GM23338 (cell line): Measurements from ENCODE around the gene HIF3A. TPM values are rescaled to one million over a fixed set of nuclear protein-coding genes. Genes with fewer than 3 reads are reported as not detected.

Source experiments
- ATAC-seq: fragments of 200-7000 bp; cut with Tn5 transposase; 3 replicates; pipeline ENCODE4 v1.9.1; 2020
- DNase-seq: peaks from one replicate; pipeline ENCODE4 v3.0.0-alpha.2; 2015; ENCODE audit warnings: low spot score
- H2AFZ ChIP-seq: fragments of 200-600 bp; sonication (generic); 2 replicates; pipeline ENCODE4 v1.8.0; 2016; ENCODE audit warnings: antibody characterized with exemption, mild to moderate bottlenecking, moderate library complexity
- H3F3A ChIP-seq: fragments of 200-600 bp; sonication (generic); replicated peaks from 2 replicates; pipeline ENCODE4 v1.8.0; 2017; ENCODE audit warnings: antibody characterized with exemption, mixed run types, low read depth
- H3K27ac ChIP-seq: fragments of 200-600 bp; sonication (generic); 2 replicates; pipeline ENCODE4 v1.6.1; 2016; ENCODE audit warnings: low read depth
- H3K27me3 ChIP-seq: fragments of 200-600 bp; sonication (generic); 2 replicates; pipeline ENCODE4 v1.8.0; 2016; ENCODE audit warnings: mild to moderate bottlenecking, mixed run types, moderate library complexity; ENCODE audit not compliant: insufficient read depth
- H3K36me3 ChIP-seq: fragments of 200-600 bp; sonication (generic); 2 replicates; pipeline ENCODE4 v1.8.0; 2016; ENCODE audit warnings: mild to moderate bottlenecking; ENCODE audit not compliant: insufficient read depth
- H3K4me1 ChIP-seq: fragments of 200-600 bp; sonication (generic); 2 replicates; pipeline ENCODE4 v1.8.0; 2016; ENCODE audit warnings: mild to moderate bottlenecking, moderate library complexity; ENCODE audit not compliant: insufficient read depth
- H3K4me2 ChIP-seq: fragments of 200-600 bp; sonication (generic); 2 replicates; pipeline ENCODE4 v1.7.1; 2017; ENCODE audit warnings: mixed run types
- H3K4me3 ChIP-seq: fragments of 200-600 bp; sonication (generic); 2 replicates; pipeline ENCODE4 v1.6.1; 2016; ENCODE audit warnings: mixed run types
- H3K79me2 ChIP-seq: fragments of 200-600 bp; sonication (generic); replicated peaks from 2 replicates; pipeline ENCODE4 v1.8.0; 2017; ENCODE audit warnings: mild to moderate bottlenecking; ENCODE audit not compliant: insufficient read depth
- H3K9me2 ChIP-seq: fragments of 200-600 bp; sonication (generic); 2 replicates; pipeline ENCODE4 v1.8.0; 2017; ENCODE audit not compliant: insufficient read depth
- H4K20me1 ChIP-seq: fragments of 200-600 bp; sonication (generic); replicated peaks from 2 replicates; pipeline ENCODE4 v1.8.0; 2017; ENCODE audit warnings: mild to moderate bottlenecking; ENCODE audit not compliant: insufficient read depth
- H3K27ac Mint-ChIP-seq: 2 replicates; pipeline ENCODE4 v1.8.0; 2020; ENCODE audit warnings: inconsistent platforms, mild to moderate bottlenecking, moderate library complexity, mixed read lengths
- H3K27me3 Mint-ChIP-seq: 3 replicates; pipeline ENCODE4 v1.8.0; 2022; ENCODE audit warnings: low read depth, mild to moderate bottlenecking, moderate library complexity, mixed read lengths, inconsistent platforms; ENCODE audit not compliant: insufficient read depth, poor library complexity
- H3K36me3 Mint-ChIP-seq: 3 replicates; pipeline ENCODE4 v1.8.0; 2021; ENCODE audit warnings: low read depth, mild to moderate bottlenecking, inconsistent platforms, moderate library complexity, mixed read lengths
- H3K4me1 Mint-ChIP-seq: 3 replicates; pipeline ENCODE4 v1.8.0; 2020; ENCODE audit warnings: mild to moderate bottlenecking, inconsistent platforms, mixed read lengths
- H3K4me3 Mint-ChIP-seq: 3 replicates; pipeline ENCODE4 v1.8.0; 2021; ENCODE audit warnings: moderate library complexity, mild to moderate bottlenecking, inconsistent platforms, mixed read lengths
- H3K9me3 Mint-ChIP-seq: 3 replicates; pipeline ENCODE4 v1.8.0; 2020; ENCODE audit warnings: moderate library complexity, mild to moderate bottlenecking, inconsistent platforms, mixed read lengths
- CREB1 ChIP-seq: fragments of 250-450 bp; sonication (Bioruptor Pico); IDR thresholded peaks from 2 replicates; pipeline ENCODE4 v1.5.0; 2020; ENCODE audit warnings: low read depth, mild to moderate bottlenecking, moderate library complexity
- CTCF ChIP-seq, 2 experiments: fragments of 200-600 bp in 1 of 2; sonication (generic) in 1 of 2; conservative IDR thresholded peaks; 2 replicates each; pipeline versions ENCODE4 v1.5.1 to v1.6.1; 2016 to 2017; ENCODE audit warnings: antibody characterized with exemption in 2 of 2, low read depth in 2 of 2, mild to moderate bottlenecking in 2 of 2, moderate library complexity in 1 of 2
- ETS1 ChIP-seq: IDR thresholded peaks from 2 replicates; pipeline ENCODE4 v1.6.1; 2016; ENCODE audit warnings: antibody characterized with exemption
- EZH2 ChIP-seq: fragments of 200-600 bp; sonication (generic); IDR thresholded peaks from one replicate; pipeline ENCODE4 v1.8.0; 2017; ENCODE audit warnings: antibody characterized with exemption, mild to moderate bottlenecking, low read depth; ENCODE audit not compliant: unreplicated experiment
- EZH2phosphoT487 ChIP-seq: fragments of 200-600 bp; sonication (generic); IDR thresholded peaks from one replicate; pipeline ENCODE4 v1.8.1; 2018; ENCODE audit warnings: antibody characterized with exemption; ENCODE audit not compliant: unreplicated experiment
- JUNB ChIP-seq: IDR thresholded peaks from one replicate; pipeline ENCODE4 v1.6.1; 2016; ENCODE audit warnings: antibody characterized with exemption; ENCODE audit not compliant: unreplicated experiment
- NANOG ChIP-seq: IDR thresholded peaks from 2 replicates; pipeline ENCODE4 v1.6.1; 2016; ENCODE audit warnings: antibody characterized with exemption, borderline replicate concordance
- POLR2AphosphoS5 ChIP-seq: IDR thresholded peaks from 2 replicates; pipeline ENCODE4 v1.6.1; 2016; ENCODE audit warnings: antibody characterized with exemption, low read depth
- REST ChIP-seq: IDR thresholded peaks from one replicate; pipeline ENCODE4 v1.6.1; 2018; ENCODE audit warnings: antibody characterized with exemption; ENCODE audit not compliant: unreplicated experiment
- STAT1 ChIP-seq: IDR thresholded peaks from one replicate; pipeline ENCODE4 v1.6.1; 2016; ENCODE audit warnings: antibody characterized with exemption; ENCODE audit not compliant: unreplicated experiment
- ZNF114 ChIP-seq: fragments of 250-450 bp; sonication (Bioruptor Pico); IDR thresholded peaks from 2 replicates; pipeline ENCODE4 v1.5.0; 2020; ENCODE audit warnings: mild to moderate bottlenecking, moderate library complexity
- ZNF331 ChIP-seq: fragments of 250-450 bp; sonication (Bioruptor Pico); IDR thresholded peaks from 2 replicates; pipeline ENCODE4 v1.5.0; 2020; ENCODE audit warnings: low read depth, mild to moderate bottlenecking, moderate library complexity
- polyA plus RNA-seq: library from polyadenylated mRNA; unstranded; fragments of >200 nt; fragmentation: Nextera tagmentation; extraction: Ambion mirVana; gene quantifications from 2 replicates; pipeline ENCODE4 v1.2.1, GENCODE V29; 2016
- total RNA-seq: library from RNA; depleted of rRNA; stranded (reverse); fragments of >200 nt; shearing (Covaris generic); gene quantifications from 2 replicates; pipeline ENCODE4 v1.2.3, GENCODE V29; 2014
- TF ChIP-seq, protein P1 (sequence below): fragments of 250-450 bp; sonication (Bioruptor Pico); IDR thresholded peaks from 2 replicates; pipeline ENCODE4 v1.5.0; 2020; ENCODE audit warnings: mild to moderate bottlenecking, moderate library complexity

Gene HIF3A
- total and polyA plus RNA-seq, 2 experiments from 2014 or later = 20.4 to 70.5 TPM

DNA sequence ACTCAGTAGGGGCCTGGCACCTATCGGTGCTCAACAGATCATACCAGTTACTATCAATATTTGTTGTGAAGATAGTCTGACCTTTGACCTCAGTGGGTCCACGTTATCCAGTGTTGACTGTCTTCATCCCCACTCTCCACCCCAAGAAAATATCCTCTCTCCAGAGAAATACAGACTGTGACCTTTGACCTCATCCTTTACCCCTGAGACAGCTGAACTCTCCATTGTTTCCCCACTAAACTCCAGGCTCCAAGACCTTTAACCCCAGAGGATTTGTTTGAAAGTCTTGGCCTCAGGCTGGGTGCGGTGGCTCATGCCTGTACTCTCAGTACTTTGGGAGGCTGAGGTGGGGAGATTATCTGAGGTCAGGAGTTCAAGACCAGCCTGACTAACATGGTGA is 27.4 kb downstream of the HIF3A start:
- Mint-ChIP-seq H3K4me3 (no peak overlapping the region), H3K4me1 (no peaks in the 10 kb centered on the region), H3K27me3 (peaks cover 2% of the 10 kb centered on the region), H3K9me3 (peaks cover 29% of the 10 kb centered on the region), H3K27ac (no peak overlapping the region), H3K36me3 (peaks cover 72% of the 10 kb centered on the region)
- no peaks in the 10 kb centered on the region for H4K20me1 ChIP-seq
- no peaks in the 10 kb centered on the region for H3K79me2 ChIP-seq
- peaks cover 5% of the 10 kb centered on the region; the same call in 1 of the 2 replicates for H3K9me2 ChIP-seq
- no peaks in the 10 kb centered on the region for H3K4me1 ChIP-seq
- H3K4me3 ChIP-seq = no peak overlapping the region
- no peaks in the 10 kb centered on the region for H3F3A ChIP-seq
- ATAC-seq = no peak
- no peak overlapping the region for H2AFZ ChIP-seq
- no peak overlapping the region for H3K27ac ChIP-seq
- peaks cover 32% of the 10 kb centered on the region for H3K36me3 ChIP-seq
- TF ChIP-seq ZNF331 (CRISPR knock-in tag) = no peak
- TF ChIP-seq, protein P1, sequence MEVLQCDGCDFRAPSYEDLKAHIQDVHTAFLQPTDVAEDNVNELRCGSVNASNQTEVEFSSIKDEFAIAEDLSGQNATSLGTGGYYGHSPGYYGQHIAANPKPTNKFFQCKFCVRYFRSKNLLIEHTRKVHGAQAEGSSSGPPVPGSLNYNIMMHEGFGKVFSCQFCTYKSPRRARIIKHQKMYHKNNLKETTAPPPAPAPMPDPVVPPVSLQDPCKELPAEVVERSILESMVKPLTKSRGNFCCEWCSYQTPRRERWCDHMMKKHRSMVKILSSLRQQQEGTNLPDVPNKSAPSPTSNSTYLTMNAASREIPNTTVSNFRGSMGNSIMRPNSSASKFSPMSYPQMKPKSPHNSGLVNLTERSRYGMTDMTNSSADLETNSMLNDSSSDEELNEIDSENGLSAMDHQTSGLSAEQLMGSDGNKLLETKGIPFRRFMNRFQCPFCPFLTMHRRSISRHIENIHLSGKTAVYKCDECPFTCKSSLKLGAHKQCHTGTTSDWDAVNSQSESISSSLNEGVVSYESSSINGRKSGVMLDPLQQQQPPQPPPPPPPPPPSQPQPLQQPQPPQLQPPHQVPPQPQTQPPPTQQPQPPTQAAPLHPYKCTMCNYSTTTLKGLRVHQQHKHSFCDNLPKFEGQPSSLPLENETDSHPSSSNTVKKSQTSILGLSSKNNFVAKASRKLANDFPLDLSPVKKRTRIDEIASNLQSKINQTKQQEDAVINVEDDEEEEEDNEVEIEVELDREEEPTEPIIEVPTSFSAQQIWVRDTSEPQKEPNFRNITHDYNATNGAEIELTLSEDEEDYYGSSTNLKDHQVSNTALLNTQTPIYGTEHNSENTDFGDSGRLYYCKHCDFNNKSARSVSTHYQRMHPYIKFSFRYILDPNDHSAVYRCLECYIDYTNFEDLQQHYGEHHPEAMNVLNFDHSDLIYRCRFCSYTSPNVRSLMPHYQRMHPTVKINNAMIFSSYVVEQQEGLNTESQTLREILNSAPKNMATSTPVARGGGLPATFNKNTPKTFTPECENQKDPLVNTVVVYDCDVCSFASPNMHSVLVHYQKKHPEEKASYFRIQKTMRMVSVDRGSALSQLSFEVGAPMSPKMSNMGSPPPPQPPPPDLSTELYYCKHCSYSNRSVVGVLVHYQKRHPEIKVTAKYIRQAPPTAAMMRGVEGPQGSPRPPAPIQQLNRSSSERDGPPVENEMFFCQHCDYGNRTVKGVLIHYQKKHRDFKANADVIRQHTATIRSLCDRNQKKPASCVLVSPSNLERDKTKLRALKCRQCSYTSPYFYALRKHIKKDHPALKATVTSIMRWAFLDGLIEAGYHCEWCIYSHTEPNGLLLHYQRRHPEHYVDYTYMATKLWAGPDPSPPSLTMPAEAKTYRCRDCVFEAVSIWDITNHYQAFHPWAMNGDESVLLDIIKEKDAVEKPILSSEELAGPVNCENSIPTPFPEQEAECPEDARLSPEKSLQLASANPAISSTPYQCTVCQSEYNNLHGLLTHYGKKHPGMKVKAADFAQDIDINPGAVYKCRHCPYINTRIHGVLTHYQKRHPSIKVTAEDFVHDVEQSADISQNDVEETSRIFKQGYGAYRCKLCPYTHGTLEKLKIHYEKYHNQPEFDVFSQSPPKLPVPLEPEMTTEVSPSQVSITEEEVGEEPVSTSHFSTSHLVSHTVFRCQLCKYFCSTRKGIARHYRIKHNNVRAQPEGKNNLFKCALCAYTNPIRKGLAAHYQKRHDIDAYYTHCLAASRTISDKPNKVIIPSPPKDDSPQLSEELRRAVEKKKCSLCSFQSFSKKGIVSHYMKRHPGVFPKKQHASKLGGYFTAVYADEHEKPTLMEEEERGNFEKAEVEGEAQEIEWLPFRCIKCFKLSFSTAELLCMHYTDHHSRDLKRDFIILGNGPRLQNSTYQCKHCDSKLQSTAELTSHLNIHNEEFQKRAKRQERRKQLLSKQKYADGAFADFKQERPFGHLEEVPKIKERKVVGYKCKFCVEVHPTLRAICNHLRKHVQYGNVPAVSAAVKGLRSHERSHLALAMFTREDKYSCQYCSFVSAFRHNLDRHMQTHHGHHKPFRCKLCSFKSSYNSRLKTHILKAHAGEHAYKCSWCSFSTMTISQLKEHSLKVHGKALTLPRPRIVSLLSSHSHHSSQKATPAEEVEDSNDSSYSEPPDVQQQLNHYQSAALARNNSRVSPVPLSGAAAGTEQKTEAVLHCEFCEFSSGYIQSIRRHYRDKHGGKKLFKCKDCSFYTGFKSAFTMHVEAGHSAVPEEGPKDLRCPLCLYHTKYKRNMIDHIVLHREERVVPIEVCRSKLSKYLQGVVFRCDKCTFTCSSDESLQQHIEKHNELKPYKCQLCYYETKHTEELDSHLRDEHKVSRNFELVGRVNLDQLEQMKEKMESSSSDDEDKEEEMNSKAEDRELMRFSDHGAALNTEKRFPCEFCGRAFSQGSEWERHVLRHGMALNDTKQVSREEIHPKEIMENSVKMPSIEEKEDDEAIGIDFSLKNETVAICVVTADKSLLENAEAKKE (CRISPR knock-in tag) = no peak
- TF ChIP-seq JUNB = no peak
- no peak for TF ChIP-seq CTCF (conservative IDR thresholded peaks at IDR 0.05; ENCODE audit: low read depth in 2 of 2)
- TF ChIP-seq ETS1 = no peak
- TF ChIP-seq EZH2 = no peak
- no peak for TF ChIP-seq EZH2phosphoT487
- TF ChIP-seq NANOG = no peak
- TF ChIP-seq STAT1 = no peak
- no peak for TF ChIP-seq REST
- no peak for TF ChIP-seq ZNF114 (CRISPR knock-in tag)
- no peak for TF ChIP-seq POLR2AphosphoS5
- TF ChIP-seq CREB1 (CRISPR knock-in tag) = no peak
- H3K4me2 ChIP-seq = no peak overlapping the region
- no peak for DNase-seq
- no peaks in the 10 kb centered on the region for H3K27me3 ChIP-seq
